A673 (cell line): Measurements from ENCODE around the gene YOD1. TPM values are rescaled to one million over a fixed set of nuclear protein-coding genes. Genes with fewer than 3 reads are reported as not detected.

ENCODE experiments used
- BruUV-seq: library from RNA; stranded (reverse); fragments of 400-500 nt; replicated peaks from 2 replicates; lab custom pipeline; 2021; lab: Mats Ljungman, UMichigan
- CTCF ChIA-PET: fragments of 300-600 bp; sonication (Branson Sonifier 250); formaldehyde crosslinking; loops from one replicate; lab custom pipeline; 2022; ENCODE audit warnings: antibody characterized with exemption; lab: Charles Lee
- POLR2A ChIA-PET: fragments of 300-600 bp; sonication (Branson Sonifier 250); formaldehyde crosslinking; loops from one replicate; lab custom pipeline; 2022; ENCODE audit warnings: antibody characterized with exemption; ENCODE audit not compliant: low non-redundant PET; lab: Charles Lee
- DNase-seq: peaks from one replicate; pipeline ENCODE4 v3.0.0-alpha.2; 2015; ENCODE audit warnings: low spot score
- H3K27ac ChIP-seq: fragments of 200-600 bp; sonication (generic); 2 replicates; pipeline ENCODE4 v1.5.1; 2016; ENCODE audit warnings: mixed run types, low read depth, mild to moderate bottlenecking, mixed read lengths, antibody characterized with exemption, low read length; ENCODE audit not compliant: poor library complexity, severe bottlenecking
- H3K27me3 ChIP-seq: fragments of 200-600 bp; sonication (generic); replicated peaks from 2 replicates; pipeline ENCODE4 v1.6.1; 2017; ENCODE audit warnings: mixed run types, low read depth, mild to moderate bottlenecking, mixed read lengths, antibody characterized with exemption, low read length; ENCODE audit not compliant: insufficient read depth, poor library complexity
- H3K36me3 ChIP-seq: fragments of 200-600 bp; sonication (generic); 2 replicates; pipeline ENCODE4 v1.6.1; 2016; ENCODE audit warnings: mixed run types, mild to moderate bottlenecking, mixed read lengths, antibody characterized with exemption, low read length; ENCODE audit not compliant: insufficient read depth, poor library complexity, severe bottlenecking
- H3K4me1 ChIP-seq: fragments of 200-600 bp; sonication (generic); 2 replicates; pipeline ENCODE4 v1.6.1; 2017; ENCODE audit warnings: mixed run types, mild to moderate bottlenecking, mixed read lengths, antibody characterized with exemption, low read length; ENCODE audit not compliant: insufficient read depth, poor library complexity, severe bottlenecking
- H3K4me3 ChIP-seq: fragments of 200-600 bp; sonication (generic); 2 replicates; pipeline ENCODE4 v1.5.1; 2016; ENCODE audit warnings: low read depth, mixed run types, mild to moderate bottlenecking, mixed read lengths, low read length; ENCODE audit not compliant: poor library complexity, severe bottlenecking
- H3K9me3 ChIP-seq: fragments of 200-600 bp; sonication (generic); 2 replicates; pipeline ENCODE4 v1.6.1; 2016; ENCODE audit warnings: mixed run types, low read depth, mild to moderate bottlenecking, mixed read lengths, antibody characterized with exemption, low read length; ENCODE audit not compliant: poor library complexity, severe bottlenecking
- CTCF ChIP-seq: fragments of 300-800, 200-600 bp; sonication (generic); conservative IDR thresholded peaks from 2 replicates; pipeline ENCODE4 v1.5.1; 2017; ENCODE audit warnings: low read depth, mild to moderate bottlenecking, antibody characterized with exemption, low read length, moderate library complexity, mixed read lengths
- EZH2 ChIP-seq: fragments of 200-600 bp; sonication (generic); IDR thresholded peaks from 2 replicates; pipeline ENCODE4 v1.6.1; 2017; ENCODE audit warnings: borderline replicate concordance, low read depth, mild to moderate bottlenecking, mixed read lengths, antibody characterized with exemption, low read length; ENCODE audit not compliant: poor library complexity, severe bottlenecking
- intact Hi-C: fragments of 100-400 bp; cut with micrococcal nuclease; formaldehyde crosslinking; loops from one replicate; pipeline ENCODE4 v1.10.0; 2022; ENCODE audit not compliant: unreplicated experiment
- total RNA-seq: library from RNA; stranded (reverse); gene quantifications from 2 replicates; pipeline ENCODE4 v1.2.3, GENCODE V29; 2021

YOD1 gene
- total RNA-seq, 1 experiment from 2014 or later, result 12.6 TPM

- H3K4me1 ChIP-seq, result peaks cover 8% of the 10 kb centered on the region
- intact Hi-C loops, result no loop called here
- no peak for DNase-seq
- CTCF ChIA-PET, result no interaction called here
- H3K4me3 ChIP-seq, result no peak overlapping the region
- TF ChIP-seq CTCF, result no peak
- no peak for TF ChIP-seq EZH2
- POLR2A ChIA-PET, result no interaction called here
- H3K27me3 ChIP-seq, result peaks cover 35% of the 10 kb centered on the region
- no TSS peak for BruUV-seq
- no peaks in the 10 kb centered on the region for H3K9me3 ChIP-seq
- H3K36me3 ChIP-seq, result no peaks in the 10 kb centered on the region
- H3K27ac ChIP-seq, result no peak overlapping the region
These were observed 14.1 kb downstream of the YOD1 start for GRCh38 chr1:207036865-207037264.

DNA sequence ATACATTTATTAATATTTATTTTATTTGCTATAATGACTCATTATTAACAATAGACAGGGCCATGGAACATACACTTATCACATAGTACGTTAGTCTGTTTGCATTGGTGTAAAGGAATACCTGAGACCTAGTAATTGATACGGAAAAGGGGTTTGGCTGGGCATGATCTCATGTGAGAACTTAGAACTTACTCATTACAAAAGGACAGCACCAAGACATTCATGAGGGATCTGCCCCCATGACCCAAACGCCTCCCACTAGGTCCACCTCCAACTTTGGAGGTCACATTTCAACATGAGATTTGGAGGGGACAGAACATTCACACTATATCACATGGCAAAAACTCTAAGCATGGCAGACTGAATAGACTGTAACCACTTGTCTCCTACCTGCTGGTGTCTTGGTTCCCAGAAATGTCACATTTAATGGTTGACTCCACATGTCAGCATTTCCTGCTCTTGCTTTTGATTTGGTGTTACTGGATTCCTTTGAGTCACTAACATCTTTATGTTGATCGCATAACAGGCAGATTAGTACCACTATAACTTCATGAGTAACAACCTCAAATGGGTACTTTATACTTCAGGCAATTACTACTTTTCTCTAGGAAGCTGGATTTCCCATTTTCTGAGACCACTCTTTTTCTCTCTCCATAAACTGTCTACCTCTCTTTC lies 15.0 kb downstream of the YOD1 start:
- no TSS peak for BruUV-seq
- POLR2A ChIA-PET, result no interaction called here
- no peak for TF ChIP-seq EZH2
- no peak for TF ChIP-seq CTCF
- CTCF ChIA-PET, result no interaction called here
- intact Hi-C loops, result no loop called here
- H3K9me3 ChIP-seq, result no peaks in the 10 kb centered on the region
- H3K27me3 ChIP-seq, result peaks cover 43% of the 10 kb centered on the region
- no peak overlapping the region for H3K4me3 ChIP-seq
- H3K27ac ChIP-seq, result no peak overlapping the region
- H3K4me1 ChIP-seq, result peaks cover 8% of the 10 kb centered on the region
- H3K36me3 ChIP-seq, result no peaks in the 10 kb centered on the region
- DNase-seq, result no peak

- Histone ChIP-seq H3K9me3 (no peaks in the 10 kb centered on the region), H3K36me3 (no peaks in the 10 kb centered on the region), H3K27me3 (peaks cover 50% of the 10 kb centered on the region), H3K27ac (no peak overlapping the region), H3K4me3 (no peak overlapping the region), H3K4me1 (peaks cover 8% of the 10 kb centered on the region)
- BruUV-seq, result no TSS peak
- CTCF ChIA-PET, result no interaction called here
- TF ChIP-seq CTCF, result no peak
- DNase-seq, result no peak
- intact Hi-C loops, result no loop called here
- POLR2A ChIA-PET, result no interaction called here
These were observed 16.0 kb downstream of the YOD1 start for GRCh38 chr1:207034998-207035397.
